ENCODE data around the gene CUX1. TPM values are rescaled to one million over a fixed set of nuclear protein-coding genes. Genes with fewer than 3 reads are reported as not detected.
A peak's percentile ranks its signal among the peaks of the same experiment; 100 is the strongest.

CUX1 gene
- total and polyA plus RNA-seq, 2 of the 13 experiments (the other 11 are each of a cell fraction or from before 2014, with no cell fraction given): 13.7 to 14.9 TPM

DNA sequence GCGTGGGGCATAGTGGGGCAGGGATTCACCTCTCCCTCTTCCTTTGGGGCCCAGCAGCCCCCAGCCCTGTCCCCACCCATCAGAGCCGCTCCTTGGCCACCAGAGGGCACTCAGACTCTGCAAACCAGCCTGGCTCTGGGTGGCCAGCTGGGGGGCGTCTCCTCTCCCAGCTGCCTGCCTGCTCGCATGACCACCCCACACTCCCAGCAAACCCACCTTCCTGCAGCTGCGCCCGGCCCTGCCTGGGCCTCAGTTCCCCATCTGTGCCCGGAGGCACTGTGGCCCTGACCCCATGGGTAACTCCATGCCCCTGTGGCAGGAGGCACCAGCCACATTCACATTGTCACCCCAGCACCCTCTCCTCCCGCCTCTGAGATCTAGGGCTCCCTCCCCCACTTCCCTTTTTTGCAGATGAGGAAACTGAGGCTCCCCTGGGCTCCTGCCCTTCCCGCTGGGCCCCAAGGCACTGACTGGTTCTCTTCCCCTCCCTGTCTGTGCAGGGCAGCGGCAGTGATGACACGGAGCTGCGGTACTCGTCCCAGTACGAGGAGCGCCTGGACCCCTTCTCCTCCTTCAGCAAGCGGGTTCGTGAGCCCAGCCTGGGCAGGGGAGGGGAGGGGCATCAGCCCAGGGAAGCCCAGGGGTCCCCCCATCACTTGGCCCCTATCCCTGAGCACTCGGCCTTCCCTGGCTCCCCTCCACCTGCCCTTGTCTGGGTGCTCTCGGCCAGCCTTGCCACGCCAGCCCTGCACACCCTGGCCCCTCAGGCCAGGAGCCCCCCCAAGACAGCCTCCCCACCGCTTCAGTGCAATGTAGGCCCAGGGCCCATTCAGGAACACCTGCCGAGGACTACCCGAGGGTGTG lies 462.3 kb downstream of the CUX1 start (continued):
- TF ChIP-seq, protein P1, sequence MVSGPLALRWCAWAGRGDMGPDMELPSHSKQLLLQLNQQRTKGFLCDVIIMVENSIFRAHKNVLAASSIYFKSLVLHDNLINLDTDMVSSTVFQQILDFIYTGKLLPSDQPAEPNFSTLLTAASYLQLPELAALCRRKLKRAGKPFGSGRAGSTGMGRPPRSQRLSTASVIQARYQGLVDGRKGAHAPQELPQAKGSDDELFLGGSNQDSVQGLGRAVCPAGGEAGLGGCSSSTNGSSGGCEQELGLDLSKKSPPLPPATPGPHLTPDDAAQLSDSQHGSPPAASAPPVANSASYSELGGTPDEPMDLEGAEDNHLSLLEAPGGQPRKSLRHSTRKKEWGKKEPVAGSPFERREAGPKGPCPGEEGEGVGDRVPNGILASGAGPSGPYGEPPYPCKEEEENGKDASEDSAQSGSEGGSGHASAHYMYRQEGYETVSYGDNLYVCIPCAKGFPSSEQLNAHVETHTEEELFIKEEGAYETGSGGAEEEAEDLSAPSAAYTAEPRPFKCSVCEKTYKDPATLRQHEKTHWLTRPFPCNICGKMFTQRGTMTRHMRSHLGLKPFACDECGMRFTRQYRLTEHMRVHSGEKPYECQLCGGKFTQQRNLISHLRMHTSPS (CRISPR knock-in tag; IDR thresholded peaks at IDR 0.05; ENCODE audit: low read depth): 0 out of 2 replicates have a peak, but pooled peaks have one; percentile 7
- no peak for TF ChIP-seq ARHGAP35 (CRISPR knock-in tag; IDR thresholded peaks at IDR 0.05; ENCODE audit: borderline replicate concordance)
- 0 out of 2 replicates have a peak, but pooled peaks have one; percentile 36 for TF ChIP-seq KDM3A (CRISPR knock-in tag; IDR thresholded peaks at IDR 0.05; ENCODE audit: low read depth)
- TF ChIP-seq AGO2 (optimal IDR thresholded peaks at IDR 0.05; ENCODE audit: low read depth, low read length): peak; percentile 37
- TF ChIP-seq, protein P2, sequence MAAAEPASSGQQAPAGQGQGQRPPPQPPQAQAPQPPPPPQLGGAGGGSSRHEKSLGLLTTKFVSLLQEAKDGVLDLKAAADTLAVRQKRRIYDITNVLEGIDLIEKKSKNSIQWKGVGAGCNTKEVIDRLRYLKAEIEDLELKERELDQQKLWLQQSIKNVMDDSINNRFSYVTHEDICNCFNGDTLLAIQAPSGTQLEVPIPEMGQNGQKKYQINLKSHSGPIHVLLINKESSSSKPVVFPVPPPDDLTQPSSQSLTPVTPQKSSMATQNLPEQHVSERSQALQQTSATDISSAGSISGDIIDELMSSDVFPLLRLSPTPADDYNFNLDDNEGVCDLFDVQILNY (CRISPR knock-in tag; conservative IDR thresholded peaks at IDR 0.05): no peak
- TF ChIP-seq REL (CRISPR knock-in tag; conservative IDR thresholded peaks at IDR 0.05): no peak
- TF ChIP-seq, protein P3, sequence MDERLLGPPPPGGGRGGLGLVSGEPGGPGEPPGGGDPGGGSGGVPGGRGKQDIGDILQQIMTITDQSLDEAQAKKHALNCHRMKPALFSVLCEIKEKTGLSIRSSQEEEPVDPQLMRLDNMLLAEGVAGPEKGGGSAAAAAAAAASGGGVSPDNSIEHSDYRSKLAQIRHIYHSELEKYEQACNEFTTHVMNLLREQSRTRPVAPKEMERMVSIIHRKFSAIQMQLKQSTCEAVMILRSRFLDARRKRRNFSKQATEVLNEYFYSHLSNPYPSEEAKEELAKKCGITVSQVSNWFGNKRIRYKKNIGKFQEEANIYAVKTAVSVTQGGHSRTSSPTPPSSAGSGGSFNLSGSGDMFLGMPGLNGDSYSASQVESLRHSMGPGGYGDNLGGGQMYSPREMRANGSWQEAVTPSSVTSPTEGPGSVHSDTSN (CRISPR knock-in tag; IDR thresholded peaks at IDR 0.05): no peak
- TF ChIP-seq TOPORS (CRISPR knock-in tag; IDR thresholded peaks at IDR 0.05): no peak
- TF ChIP-seq ZNF224 (CRISPR knock-in tag; IDR thresholded peaks at IDR 0.05): no peak
- TF ChIP-seq SMC3 (IDR thresholded peaks at IDR 0.05; ENCODE audit: low read length): peak; percentile 26; the same call in 1 of the 2 replicates
- TF ChIP-seq CCDC6 (CRISPR knock-in tag; IDR thresholded peaks at IDR 0.05): no peak
- TF ChIP-seq, protein P4, sequence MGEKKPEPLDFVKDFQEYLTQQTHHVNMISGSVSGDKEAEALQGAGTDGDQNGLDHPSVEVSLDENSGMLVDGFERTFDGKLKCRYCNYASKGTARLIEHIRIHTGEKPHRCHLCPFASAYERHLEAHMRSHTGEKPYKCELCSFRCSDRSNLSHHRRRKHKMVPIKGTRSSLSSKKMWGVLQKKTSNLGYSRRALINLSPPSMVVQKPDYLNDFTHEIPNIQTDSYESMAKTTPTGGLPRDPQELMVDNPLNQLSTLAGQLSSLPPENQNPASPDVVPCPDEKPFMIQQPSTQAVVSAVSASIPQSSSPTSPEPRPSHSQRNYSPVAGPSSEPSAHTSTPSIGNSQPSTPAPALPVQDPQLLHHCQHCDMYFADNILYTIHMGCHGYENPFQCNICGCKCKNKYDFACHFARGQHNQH (CRISPR knock-in tag; IDR thresholded peaks at IDR 0.05): peak; percentile 39; the same call in 1 of the 2 replicates
- TF ChIP-seq, protein P5, sequence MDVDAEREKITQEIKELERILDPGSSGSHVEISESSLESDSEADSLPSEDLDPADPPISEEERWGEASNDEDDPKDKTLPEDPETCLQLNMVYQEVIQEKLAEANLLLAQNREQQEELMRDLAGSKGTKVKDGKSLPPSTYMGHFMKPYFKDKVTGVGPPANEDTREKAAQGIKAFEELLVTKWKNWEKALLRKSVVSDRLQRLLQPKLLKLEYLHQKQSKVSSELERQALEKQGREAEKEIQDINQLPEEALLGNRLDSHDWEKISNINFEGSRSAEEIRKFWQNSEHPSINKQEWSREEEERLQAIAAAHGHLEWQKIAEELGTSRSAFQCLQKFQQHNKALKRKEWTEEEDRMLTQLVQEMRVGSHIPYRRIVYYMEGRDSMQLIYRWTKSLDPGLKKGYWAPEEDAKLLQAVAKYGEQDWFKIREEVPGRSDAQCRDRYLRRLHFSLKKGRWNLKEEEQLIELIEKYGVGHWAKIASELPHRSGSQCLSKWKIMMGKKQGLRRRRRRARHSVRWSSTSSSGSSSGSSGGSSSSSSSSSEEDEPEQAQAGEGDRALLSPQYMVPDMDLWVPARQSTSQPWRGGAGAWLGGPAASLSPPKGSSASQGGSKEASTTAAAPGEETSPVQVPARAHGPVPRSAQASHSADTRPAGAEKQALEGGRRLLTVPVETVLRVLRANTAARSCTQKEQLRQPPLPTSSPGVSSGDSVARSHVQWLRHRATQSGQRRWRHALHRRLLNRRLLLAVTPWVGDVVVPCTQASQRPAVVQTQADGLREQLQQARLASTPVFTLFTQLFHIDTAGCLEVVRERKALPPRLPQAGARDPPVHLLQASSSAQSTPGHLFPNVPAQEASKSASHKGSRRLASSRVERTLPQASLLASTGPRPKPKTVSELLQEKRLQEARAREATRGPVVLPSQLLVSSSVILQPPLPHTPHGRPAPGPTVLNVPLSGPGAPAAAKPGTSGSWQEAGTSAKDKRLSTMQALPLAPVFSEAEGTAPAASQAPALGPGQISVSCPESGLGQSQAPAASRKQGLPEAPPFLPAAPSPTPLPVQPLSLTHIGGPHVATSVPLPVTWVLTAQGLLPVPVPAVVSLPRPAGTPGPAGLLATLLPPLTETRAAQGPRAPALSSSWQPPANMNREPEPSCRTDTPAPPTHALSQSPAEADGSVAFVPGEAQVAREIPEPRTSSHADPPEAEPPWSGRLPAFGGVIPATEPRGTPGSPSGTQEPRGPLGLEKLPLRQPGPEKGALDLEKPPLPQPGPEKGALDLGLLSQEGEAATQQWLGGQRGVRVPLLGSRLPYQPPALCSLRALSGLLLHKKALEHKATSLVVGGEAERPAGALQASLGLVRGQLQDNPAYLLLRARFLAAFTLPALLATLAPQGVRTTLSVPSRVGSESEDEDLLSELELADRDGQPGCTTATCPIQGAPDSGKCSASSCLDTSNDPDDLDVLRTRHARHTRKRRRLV (CRISPR knock-in tag; IDR thresholded peaks at IDR 0.05): no peak
- TF ChIP-seq ZNF766 (CRISPR knock-in tag; IDR thresholded peaks at IDR 0.05; ENCODE audit: borderline replicate concordance): no peak
- peak; percentile 24 for TF ChIP-seq YY1 (IDR thresholded peaks at IDR 0.05; ENCODE audit: insufficient read depth, insufficient replicate concordance, low read depth, low read length)
- TF ChIP-seq ATRX (CRISPR knock-in tag; IDR thresholded peaks at IDR 0.05; ENCODE audit: borderline replicate concordance): no peak
- TF ChIP-seq ZNF350 (CRISPR knock-in tag; IDR thresholded peaks at IDR 0.05; ENCODE audit: borderline replicate concordance, low read depth): 0 out of 2 replicates have a peak, but pooled peaks have one; percentile 25
- no peak for TF ChIP-seq RFXAP (CRISPR knock-in tag; IDR thresholded peaks at IDR 0.05; ENCODE audit: borderline replicate concordance)
